GM23248 (cell line): ENCODE measurements around the gene C1orf105. TPM values are rescaled to one million over a fixed set of nuclear protein-coding genes. Genes with fewer than 3 reads are reported as not detected.
"Not testable (repeated sequence)": the region's sequence is repeated elsewhere in the genome, so short reads cannot be mapped to it uniquely, and the experiment has no call there.

Experiments used
- DNase-seq: peaks from one replicate; pipeline ENCODE4 v3.0.0-alpha.2; 2015
- H2AFZ ChIP-seq: fragments of 200-600 bp; sonication (generic); 2 replicates; pipeline ENCODE4 v1.6.1; 2016; ENCODE audit warnings: antibody characterized with exemption
- H3F3A ChIP-seq: fragments of 200-600 bp; sonication (generic); 2 replicates; pipeline ENCODE4 v1.6.1; 2016; ENCODE audit warnings: mild to moderate bottlenecking, antibody characterized with exemption, mixed run types; ENCODE audit not compliant: insufficient read depth
- H3K27ac ChIP-seq: fragments of 200-600 bp; sonication (generic); 2 replicates; pipeline ENCODE4 v1.5.1; 2016; ENCODE audit warnings: mild to moderate bottlenecking
- H3K27me3 ChIP-seq: fragments of 200-600 bp; sonication (generic); replicated peaks from 2 replicates; pipeline ENCODE4 v1.6.1; 2016; ENCODE audit warnings: mild to moderate bottlenecking; ENCODE audit not compliant: insufficient read depth
- H3K36me3 ChIP-seq: fragments of 200-600 bp; sonication (generic); 2 replicates; pipeline ENCODE4 v1.6.1; 2016; ENCODE audit warnings: low read depth, mild to moderate bottlenecking
- H3K4me1 ChIP-seq: fragments of 200-600 bp; sonication (generic); 2 replicates; pipeline ENCODE4 v1.6.1; 2016; ENCODE audit warnings: mild to moderate bottlenecking; ENCODE audit not compliant: insufficient read depth
- H3K4me2 ChIP-seq: fragments of 200-600 bp; sonication (generic); one replicate; pipeline ENCODE4 v1.6.1; 2016; ENCODE audit warnings: mild to moderate bottlenecking; ENCODE audit not compliant: unreplicated experiment
- H3K4me3 ChIP-seq: fragments of 200-600 bp; sonication (generic); 2 replicates; pipeline ENCODE4 v1.5.1; 2016; ENCODE audit warnings: mild to moderate bottlenecking
- H3K79me2 ChIP-seq: fragments of 200-600 bp; sonication (generic); 2 replicates; pipeline ENCODE4 v1.6.1; 2016; ENCODE audit warnings: mild to moderate bottlenecking; ENCODE audit not compliant: insufficient read depth
- H3K9ac ChIP-seq: fragments of 200-600 bp; sonication (generic); 2 replicates; pipeline ENCODE4 v1.6.1; 2016; ENCODE audit warnings: mild to moderate bottlenecking
- H3K9me2 ChIP-seq: fragments of 200-600 bp; sonication (generic); 2 replicates; pipeline ENCODE4 v1.6.1; 2016; ENCODE audit warnings: mixed run types, mild to moderate bottlenecking, moderate library complexity; ENCODE audit not compliant: insufficient read depth
- H3K9me3 ChIP-seq: fragments of 200-600 bp; sonication (generic); one replicate; pipeline ENCODE4 v1.6.1; 2017; ENCODE audit warnings: low read depth
- H4K20me1 ChIP-seq: fragments of 200-600 bp; sonication (generic); 2 replicates; pipeline ENCODE4 v1.6.0; 2016; ENCODE audit not compliant: insufficient read depth
- EZH2 ChIP-seq: fragments of 200-600 bp; sonication (generic); IDR thresholded peaks from 2 replicates; pipeline ENCODE4 v1.6.1; 2018; ENCODE audit warnings: antibody characterized with exemption, mild to moderate bottlenecking; ENCODE audit not compliant: insufficient read depth, poor library complexity, severe bottlenecking
- EZH2phosphoT487 ChIP-seq: fragments of 200-600 bp; sonication (generic); IDR thresholded peaks from 2 replicates; pipeline ENCODE4 v1.6.1; 2018; ENCODE audit warnings: antibody characterized with exemption, moderate library complexity, mild to moderate bottlenecking, low read depth; ENCODE audit not compliant: insufficient read depth
- WGBS, 2 experiments: methylation state at CpG; one replicate each; pipeline ENCODE4 v1.1.6; 2015 to 2017; ENCODE audit warnings: low lambda C conversion rate in 2 of 2, low coverage in 1 of 2; ENCODE audit errors: missing lambda C conversion rate in 2 of 2; 5-methylcytosine and 5-hydroxymethylcytosine counted together
- in situ Hi-C: fragments of 300-500 bp; cut with MboI; formaldehyde crosslinking; loops from 2 replicates; pipeline ENCODE4 v1.15.0; 2020
- polyA plus RNA-seq: library from polyadenylated mRNA; unstranded; fragments of >200 nt; fragmentation: Nextera tagmentation; extraction: Ambion mirVana; gene quantifications from 2 replicates; pipeline ENCODE4 v1.2.1, GENCODE V29; 2016
- total RNA-seq: library from RNA; depleted of rRNA; stranded (reverse); fragments of >200 nt; shearing (Covaris generic); gene quantifications from 2 replicates; pipeline ENCODE4 v1.2.3, GENCODE V29; 2014; rRNA removed

C1orf105 gene
- total RNA-seq = not detected in 2 replicates
- not detected in 2 replicates for polyA plus RNA-seq

- in situ Hi-C loops = loop anchor here (10.0 to 25.0 kb wide), 2 partner anchors 426 to 608 kb away; no protein-coding TSS in a partner anchor
- TF ChIP-seq EZH2 (no peak), EZH2phosphoT487 (no peak)
- WGBS, 2 experiments = 91 to 93% methylated on average over 1 of the region's 1 CpG
Measured at GRCh38 chr1:172420385-172420784, at the start of gene C1orf105. Gene C1orf105 (plus strand): TSS chr1:172420685. CDS start chr1:172420886, 201 bp downstream.

GRCh38 chr1:172371646-172372045, 48.8 kb upstream of the C1orf105 start:
- in situ Hi-C loops, H3K36me3 ChIP-seq, H2AFZ ChIP-seq, H3K27me3 ChIP-seq, H3K9me3 ChIP-seq, H3F3A ChIP-seq, DNase-seq, H3K9me2 ChIP-seq, H3K9ac ChIP-seq, H3K4me1 ChIP-seq, H3K4me2 ChIP-seq, H3K79me2 ChIP-seq, H3K4me3 ChIP-seq, H3K27ac ChIP-seq, H4K20me1 ChIP-seq: not testable (repeated sequence)
- 90 to 93% methylated on average over 2 of the region's 3 CpGs for WGBS, 2 experiments

More at GRCh38 chr1:172420385-172420784, at the start of gene C1orf105:
- H2AFZ ChIP-seq = no peak within 1 kb of the TSS
- H3K4me2 ChIP-seq = no peak within 1 kb of the TSS
- no peaks in the 10 kb centered on the region for H3K9me2 ChIP-seq
- no peak within 1 kb of the TSS for H3K9ac ChIP-seq
- H3K4me3 ChIP-seq = no peak within 1 kb of the TSS
- no peaks in the 10 kb centered on the region for H3K79me2 ChIP-seq
- no peaks in the 10 kb centered on the region for H3F3A ChIP-seq
- no peaks in the 10 kb centered on the region for H3K9me3 ChIP-seq
- H4K20me1 ChIP-seq = no peaks in the 10 kb centered on the region
- no peaks in the 10 kb centered on the region for H3K4me1 ChIP-seq
- H3K27me3 ChIP-seq = no peaks in the 10 kb centered on the region
- H3K36me3 ChIP-seq = no peaks in the 10 kb centered on the region
- H3K27ac ChIP-seq = no peak within 1 kb of the TSS
- no peak for DNase-seq

GRCh38 chr1:172373864-172374263, 46.6 kb upstream of the C1orf105 start:
- Histone ChIP-seq H4K20me1 (no peaks in the 10 kb centered on the region), H3K27me3 (no peaks in the 10 kb centered on the region), H3K36me3 (no peaks in the 10 kb centered on the region), H3K4me3 (no peak overlapping the region), H3K9ac (no peak overlapping the region), H3K9me2 (no peaks in the 10 kb centered on the region), H3K4me1 (no peaks in the 10 kb centered on the region), H3K9me3 (no peaks in the 10 kb centered on the region), H3K4me2 (no peak overlapping the region), H3K27ac (no peak overlapping the region), H3F3A (no peaks in the 10 kb centered on the region), H2AFZ (no peak overlapping the region), H3K79me2 (no peaks in the 10 kb centered on the region)
- WGBS, 2 experiments = 26 to 32% methylated on average over 1 of the region's 1 CpG
- in situ Hi-C loops = no loop called here
- TF ChIP-seq EZH2phosphoT487 (no peak), EZH2 (no peak)
- DNase-seq = no peak

GRCh38 chr1:172375211-172375631, 45.3 kb upstream of the C1orf105 start:
- TF ChIP-seq EZH2 (no peak), EZH2phosphoT487 (no peak)
- Histone ChIP-seq H3K9me2 (no peaks in the 10 kb centered on the region), H3K9ac (no peak overlapping the region), H2AFZ (no peak overlapping the region), H3K27ac (no peak overlapping the region), H4K20me1 (no peaks in the 10 kb centered on the region), H3K79me2 (no peaks in the 10 kb centered on the region), H3K4me2 (no peak overlapping the region), H3K27me3 (no peaks in the 10 kb centered on the region), H3K4me1 (no peaks in the 10 kb centered on the region), H3K9me3 (no peaks in the 10 kb centered on the region), H3K36me3 (no peaks in the 10 kb centered on the region), H3K4me3 (no peak overlapping the region), H3F3A (no peaks in the 10 kb centered on the region)
- 67 to 81% methylated on average over 2 of the region's 2 CpGs for WGBS, 2 experiments
- no peak for DNase-seq
- in situ Hi-C loops = no loop called here

GRCh38 chr1:172376431-172376830, 44.1 kb upstream of the C1orf105 start:
- DNase-seq = no peak
- Histone ChIP-seq H3K4me3 (no peak overlapping the region), H3K9me2 (no peaks in the 10 kb centered on the region), H3K79me2 (no peaks in the 10 kb centered on the region), H3K4me1 (0 out of 2 replicates have a peak, but pooled peaks cover 5% of the 10 kb centered on the region), H3K9ac (no peak overlapping the region), H3F3A (no peaks in the 10 kb centered on the region), H3K9me3 (no peaks in the 10 kb centered on the region), H3K27me3 (no peaks in the 10 kb centered on the region), H4K20me1 (no peaks in the 10 kb centered on the region), H3K27ac (no peak overlapping the region), H2AFZ (no peak overlapping the region), H3K36me3 (no peaks in the 10 kb centered on the region), H3K4me2 (no peak overlapping the region)
- in situ Hi-C loops = no loop called here
- WGBS, 2 experiments = 72 to 74% methylated on average over 2 of the region's 2 CpGs
- TF ChIP-seq EZH2 (no peak), EZH2phosphoT487 (no peak)
